Left ventricle myocardium inferior (tissue), 1 donor: ENCODE results near the gene AK1. TPM values are rescaled to one million over a fixed set of nuclear protein-coding genes. Genes with fewer than 3 reads are reported as not detected.

ENCODE experiments used
- DNase-seq: peaks from one replicate; pipeline ENCODE4 v3.0.0-alpha.2; 2020
- H3K27ac ChIP-seq: fragments of 200-600 bp; replicated peaks from 2 replicates; pipeline ENCODE4 v1.8.0; 2021
- H3K27me3 ChIP-seq: fragments of 200-600 bp; 2 replicates; pipeline ENCODE4 v1.8.0; 2021; ENCODE audit warnings: low read depth
- H3K36me3 ChIP-seq: fragments of 200-600 bp; 2 replicates; pipeline ENCODE4 v1.8.0; 2021
- H3K4me1 ChIP-seq: fragments of 200-600 bp; 2 replicates; pipeline ENCODE4 v1.8.0; 2021
- H3K4me3 ChIP-seq: fragments of 200-600 bp; 2 replicates; pipeline ENCODE4 v1.8.0; 2021; ENCODE audit warnings: mild to moderate bottlenecking, moderate library complexity
- H3K9me3 ChIP-seq: fragments of 200-600 bp; replicated peaks from 2 replicates; pipeline ENCODE4 v1.8.0; 2021
- intact Hi-C: fragments of 100-400 bp; cut with micrococcal nuclease; formaldehyde crosslinking; loops from one replicate; pipeline ENCODE4 v1.11.0; 2022
- total RNA-seq: library from RNA; stranded (reverse); fragmentation: NEBNext Ultra II Directional; extraction: Animal tissue kit (Norgen Biotek cat#: 25700); gene quantifications from one replicate; pipeline ENCODE4 v1.2.1, GENCODE V29; 2021
- TF ChIP-seq, protein P1 (sequence below): fragments of 200-600 bp; IDR thresholded peaks from 2 replicates; pipeline ENCODE4 v1.8.0; 2021; ENCODE audit warnings: antibody characterized with exemption, mild to moderate bottlenecking, borderline replicate concordance
- donor health status: DM: no; HTN: yes; CAD: no; lungs with severe emphysema.

Gene AK1
- total RNA-seq, 1 donor from 2014 or later: 844 TPM

GRCh38 chr9:127899128-127899943 lies 21.9 kb upstream of the AK1 start, which contains the start of gene ST6GALNAC6:
TSS of gene ST6GALNAC6 (minus strand) at chr9:127899603. CDS start at chr9:127897981, 1,622 bp downstream.
- intact Hi-C loops: no loop called here
- H3K4me3 ChIP-seq: peak within 1 kb of the TSS; percentile 99
- peaks cover 4% of the 10 kb centered on the region for H3K9me3 ChIP-seq
- peak; percentile 77 for DNase-seq
- H3K27me3 ChIP-seq: no peaks in the 10 kb centered on the region
- peak within 1 kb of the TSS; percentile 95 for H3K27ac ChIP-seq
- TF ChIP-seq, protein P1, sequence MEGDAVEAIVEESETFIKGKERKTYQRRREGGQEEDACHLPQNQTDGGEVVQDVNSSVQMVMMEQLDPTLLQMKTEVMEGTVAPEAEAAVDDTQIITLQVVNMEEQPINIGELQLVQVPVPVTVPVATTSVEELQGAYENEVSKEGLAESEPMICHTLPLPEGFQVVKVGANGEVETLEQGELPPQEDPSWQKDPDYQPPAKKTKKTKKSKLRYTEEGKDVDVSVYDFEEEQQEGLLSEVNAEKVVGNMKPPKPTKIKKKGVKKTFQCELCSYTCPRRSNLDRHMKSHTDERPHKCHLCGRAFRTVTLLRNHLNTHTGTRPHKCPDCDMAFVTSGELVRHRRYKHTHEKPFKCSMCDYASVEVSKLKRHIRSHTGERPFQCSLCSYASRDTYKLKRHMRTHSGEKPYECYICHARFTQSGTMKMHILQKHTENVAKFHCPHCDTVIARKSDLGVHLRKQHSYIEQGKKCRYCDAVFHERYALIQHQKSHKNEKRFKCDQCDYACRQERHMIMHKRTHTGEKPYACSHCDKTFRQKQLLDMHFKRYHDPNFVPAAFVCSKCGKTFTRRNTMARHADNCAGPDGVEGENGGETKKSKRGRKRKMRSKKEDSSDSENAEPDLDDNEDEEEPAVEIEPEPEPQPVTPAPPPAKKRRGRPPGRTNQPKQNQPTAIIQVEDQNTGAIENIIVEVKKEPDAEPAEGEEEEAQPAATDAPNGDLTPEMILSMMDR: peak; percentile 24
- peaks cover 59% of the 10 kb centered on the region for H3K4me1 ChIP-seq
- peaks cover 18% of the 10 kb centered on the region for H3K36me3 ChIP-seq

GRCh38 chr9:127898433-127899127 lies 21.1 kb upstream of the AK1 start:
- intact Hi-C loops: no loop called here
- peaks cover 52% of the 10 kb centered on the region for H3K4me1 ChIP-seq

DNA sequence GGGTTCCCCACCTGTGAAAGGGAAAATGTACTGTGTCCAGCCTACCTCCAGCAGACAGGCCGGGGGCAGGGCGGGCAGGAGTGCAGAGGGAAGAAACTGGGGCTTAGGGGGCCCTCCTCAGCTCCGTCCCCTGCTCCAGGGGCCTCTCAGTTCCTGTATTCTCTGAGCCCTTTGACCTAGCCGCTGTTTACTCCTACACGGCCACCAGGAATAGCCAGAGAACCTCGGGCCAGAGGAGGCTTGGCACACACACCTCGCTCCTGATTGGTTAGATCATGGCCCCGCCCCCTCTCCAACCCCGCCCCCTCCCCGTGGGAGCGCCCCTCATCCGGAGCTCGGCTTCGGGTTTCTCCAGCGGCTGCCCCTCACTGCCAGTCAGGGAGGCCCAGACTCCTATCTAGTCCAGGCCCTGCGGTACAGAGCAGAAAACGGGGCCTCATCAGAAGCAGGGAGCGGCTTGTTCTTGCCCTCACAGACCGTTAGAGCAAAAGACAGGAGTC lies 19.8 kb upstream of the AK1 start:
- Histone ChIP-seq H3K27me3 (no peaks in the 10 kb centered on the region), H3K4me1 (peaks cover 43% of the 10 kb centered on the region), H3K27ac (peak overlapping the region; percentile 95), H3K36me3 (peaks cover 39% of the 10 kb centered on the region), H3K4me3 (peak overlapping the region; percentile 99), H3K9me3 (peaks cover 19% of the 10 kb centered on the region)
- intact Hi-C loops: no loop called here
- peak; percentile 87 for DNase-seq
- TF ChIP-seq, protein P1: no peak

More at GRCh38 chr9:127898433-127899127, 21.1 kb upstream of the AK1 start:
- DNase-seq: no peak
- H3K36me3 ChIP-seq: peaks cover 26% of the 10 kb centered on the region
- H3K4me3 ChIP-seq: peak overlapping the region; percentile 99
- peak overlapping the region; percentile 95 for H3K27ac ChIP-seq
- TF ChIP-seq, protein P1: no peak
- peaks cover 7% of the 10 kb centered on the region for H3K9me3 ChIP-seq
- no peaks in the 10 kb centered on the region for H3K27me3 ChIP-seq

GRCh38 chr9:127896395-127897192 lies 19.1 kb upstream of the AK1 start:
- intact Hi-C loops: no loop called here
- peak overlapping the region; percentile 95 for H3K27ac ChIP-seq
- DNase-seq: no peak
- peaks cover 19% of the 10 kb centered on the region for H3K9me3 ChIP-seq
- TF ChIP-seq, protein P1: no peak
- peak overlapping the region; percentile 99 for H3K4me3 ChIP-seq
- H3K36me3 ChIP-seq: peaks cover 45% of the 10 kb centered on the region
- H3K27me3 ChIP-seq: no peaks in the 10 kb centered on the region
- H3K4me1 ChIP-seq: peaks cover 43% of the 10 kb centered on the region

- Histone ChIP-seq H3K9me3 (peaks cover 19% of the 10 kb centered on the region), H3K27me3 (no peaks in the 10 kb centered on the region), H3K36me3 (peaks cover 51% of the 10 kb centered on the region), H3K27ac (no peak overlapping the region), H3K4me1 (peaks cover 43% of the 10 kb centered on the region), H3K4me3 (no peak overlapping the region)
- TF ChIP-seq, protein P1: no peak
- intact Hi-C loops: no loop called here
- DNase-seq: no peak
These were observed 18.3 kb upstream of the AK1 start for GRCh38 chr9:127895811-127896210.
